NT2/D1 (cell line): ENCODE measurements around the gene EIF4G1.

Source experiments
- DNase-seq: peaks from one replicate; pipeline ENCODE4 v3.0.0-alpha.2; 2011; ENCODE audit warnings: low read depth, low spot score
- H3K27me3 ChIP-seq: 2 replicates; pipeline ENCODE4 v1.6.0; 2011; ENCODE audit warnings: mild to moderate bottlenecking; ENCODE audit not compliant: insufficient read length, insufficient read depth
- H3K36me3 ChIP-seq: 2 replicates; pipeline ENCODE4 v1.6.1; 2011; ENCODE audit warnings: mild to moderate bottlenecking, low read length, mixed read lengths; ENCODE audit not compliant: insufficient read depth, insufficient read length
- H3K4me1 ChIP-seq: 2 replicates; pipeline ENCODE4 v1.5.1; 2011; ENCODE audit not compliant: insufficient read depth, insufficient read length
- H3K4me3 ChIP-seq: 2 replicates; pipeline ENCODE4 v1.5.1; 2011; ENCODE audit warnings: low read depth; ENCODE audit not compliant: insufficient read length
- H3K9ac ChIP-seq: 2 replicates; pipeline ENCODE4 v1.6.0; 2011; ENCODE audit warnings: low read depth; ENCODE audit not compliant: insufficient read length
- H3K9me3 ChIP-seq: 2 replicates; pipeline ENCODE4 v1.5.1; 2011; ENCODE audit warnings: mild to moderate bottlenecking, low read length; ENCODE audit not compliant: insufficient read depth
- SUZ12 ChIP-seq: IDR thresholded peaks from 2 replicates; pipeline ENCODE4 v1.6.1; 2011; ENCODE audit not compliant: insufficient read length, insufficient read depth; ENCODE audit errors: extremely low read depth
- YY1 ChIP-seq: IDR thresholded peaks from 2 replicates; pipeline ENCODE4 v1.6.1; 2011; ENCODE audit not compliant: insufficient read length, insufficient read depth
- ZNF274 ChIP-seq: IDR thresholded peaks from 2 replicates; pipeline ENCODE4 v1.6.1; 2011; ENCODE audit warnings: mild to moderate bottlenecking, low read depth, low read length

The EIF4G1 gene

DNA sequence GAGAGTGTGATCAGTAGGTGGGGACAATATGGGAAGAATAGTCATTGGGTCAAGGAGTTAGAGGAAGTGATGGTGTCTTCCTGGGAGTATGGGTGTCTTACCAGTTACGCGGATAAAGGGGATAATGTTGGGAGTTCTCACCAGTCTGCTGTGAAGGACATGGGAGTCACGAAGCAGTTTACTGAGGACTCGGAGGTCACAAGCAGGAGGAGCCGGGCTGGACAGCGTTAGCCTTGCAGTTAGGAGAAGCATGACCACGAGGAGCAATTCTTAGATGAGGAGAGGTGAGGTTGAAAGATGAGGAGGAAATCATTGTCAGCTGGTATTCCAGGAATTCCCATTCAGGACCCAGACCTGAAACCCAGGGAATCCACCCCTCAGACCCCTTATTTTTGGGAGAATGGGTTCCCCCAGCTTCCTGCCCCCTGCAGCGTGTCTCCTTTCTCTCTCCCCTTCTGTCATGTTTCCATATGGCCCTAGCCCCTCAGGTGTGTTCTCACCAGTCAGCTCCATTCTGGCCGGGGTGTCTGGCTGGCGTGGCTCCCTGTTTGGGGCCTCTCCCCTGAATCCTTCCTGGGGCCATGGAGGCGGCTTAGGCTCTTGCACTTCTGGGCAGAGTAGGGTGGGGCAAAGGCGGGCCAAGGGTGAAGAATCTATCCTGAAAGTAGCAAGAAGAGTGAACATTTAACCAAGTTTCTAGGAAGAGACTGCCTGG is 61.5 kb downstream of the EIF4G1 start:
- TF ChIP-seq SUZ12 (no peak), YY1 (no peak), ZNF274 (no peak)
- Histone ChIP-seq H3K36me3 (peaks cover 5% of the 10 kb centered on the region), H3K4me3 (no peak overlapping the region), H3K27me3 (peaks cover 19% of the 10 kb centered on the region), H3K4me1 (peaks cover 27% of the 10 kb centered on the region), H3K9ac (no peak overlapping the region), H3K9me3 (no peaks in the 10 kb centered on the region)
- no peak for DNase-seq

DNA sequence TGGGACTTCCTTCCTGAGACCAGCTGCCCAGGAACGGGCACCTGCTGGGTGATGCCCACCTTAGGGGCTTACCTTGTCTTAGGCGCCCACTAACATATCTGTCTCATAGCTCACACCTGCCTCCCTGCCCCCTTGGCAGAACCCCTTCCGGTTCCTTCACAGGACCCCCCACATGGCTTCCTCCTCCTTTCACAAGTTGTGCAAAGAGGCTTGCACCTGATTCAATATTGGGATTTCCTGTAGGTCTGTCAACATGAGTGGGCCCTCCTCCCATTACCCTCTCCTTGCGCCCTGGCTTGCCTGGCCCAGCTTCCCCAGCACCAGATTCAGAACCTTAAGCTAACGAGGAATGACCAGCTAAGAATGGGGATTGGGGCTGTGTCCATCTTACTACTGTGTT is 63.0 kb downstream of the EIF4G1 start:
- no peak for TF ChIP-seq ZNF274
- no peak for TF ChIP-seq YY1
- TF ChIP-seq SUZ12 = no peak
- Histone ChIP-seq H3K27me3 (peaks cover 33% of the 10 kb centered on the region), H3K36me3 (peaks cover 4% of the 10 kb centered on the region), H3K4me3 (peak overlapping the region; percentile 37), H3K9me3 (no peaks in the 10 kb centered on the region), H3K9ac (peak overlapping the region; percentile 66), H3K4me1 (peaks cover 31% of the 10 kb centered on the region)
- DNase-seq = no peak

DNA sequence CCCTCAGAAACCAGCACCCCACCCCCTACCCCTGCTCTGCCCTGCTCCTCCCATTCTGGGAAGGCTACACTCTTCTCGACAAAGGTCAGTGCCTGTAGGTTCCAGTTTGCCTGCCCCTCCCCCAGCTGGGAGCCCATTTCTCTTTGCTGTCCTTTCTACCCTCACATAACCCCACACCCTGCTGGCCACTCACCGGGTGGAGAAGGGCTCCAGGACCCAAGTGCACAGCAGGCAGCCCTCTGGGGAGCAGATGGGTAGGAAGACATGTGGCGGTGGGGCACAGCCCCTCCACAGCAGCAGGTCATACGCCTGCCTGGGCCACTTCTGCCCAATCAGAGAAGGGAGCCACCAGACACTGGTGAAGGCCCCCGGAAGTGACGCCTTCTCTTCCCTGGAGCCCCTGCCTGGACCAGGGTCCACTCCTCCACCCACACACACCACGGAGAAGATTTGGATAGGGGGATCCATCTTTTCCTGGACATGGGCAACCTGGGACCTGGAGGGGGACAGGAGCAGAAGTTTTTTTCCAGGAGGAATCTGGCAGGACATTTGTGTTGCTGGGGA is 63.6 kb downstream of the EIF4G1 start, which contains the start of gene THPO:
Gene THPO, minus strand, starts transcription at position 326 of the 564 bp plus-strand sequence. CDS start 1,948 bp downstream, outside the sequence.
- Histone ChIP-seq H3K9ac (peak within 1 kb of the TSS; percentile 66), H3K4me3 (peak within 1 kb of the TSS; percentile 40), H3K27me3 (peaks cover 38% of the 10 kb centered on the region), H3K36me3 (no peaks in the 10 kb centered on the region), H3K4me1 (peaks cover 29% of the 10 kb centered on the region), H3K9me3 (no peaks in the 10 kb centered on the region)
- no peak for TF ChIP-seq SUZ12
- no peak for TF ChIP-seq ZNF274
- no peak for TF ChIP-seq YY1
- DNase-seq = no peak

DNA sequence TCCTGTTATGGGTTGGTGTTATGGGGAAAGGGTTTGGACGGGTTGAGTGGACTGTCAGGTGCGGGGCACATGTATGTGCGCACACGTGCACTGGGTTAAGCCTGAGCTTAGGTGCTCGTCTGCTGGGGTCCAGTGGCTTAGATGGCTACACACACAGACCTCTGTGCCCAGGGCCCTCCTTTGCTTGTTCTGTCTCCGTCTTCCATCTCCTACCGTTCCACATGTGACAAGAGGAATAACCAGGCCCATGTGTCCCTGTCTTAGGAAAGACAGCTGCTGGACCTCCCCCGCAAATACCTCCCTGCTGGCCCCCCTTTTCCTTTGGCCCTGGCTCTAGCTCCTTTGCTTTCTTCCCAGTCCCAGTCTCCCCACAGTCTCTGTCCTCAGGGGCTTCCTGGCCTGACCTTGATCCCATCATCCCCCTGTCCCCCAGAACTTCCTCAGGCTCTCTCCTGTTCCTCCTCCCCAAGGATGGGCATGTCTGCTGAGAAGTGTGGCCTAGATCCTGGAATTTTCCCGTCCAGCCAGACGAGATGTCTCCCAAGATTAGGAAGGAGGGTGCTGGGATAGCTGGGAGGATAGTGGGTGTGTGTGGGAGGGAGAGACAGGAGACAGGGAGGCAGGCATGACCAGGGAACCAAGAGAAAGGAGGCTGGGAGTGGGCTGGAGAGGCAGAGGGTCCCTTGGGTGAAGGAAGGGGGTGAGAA is 64.4 kb downstream of the EIF4G1 start:
- DNase-seq = no peak
- Histone ChIP-seq H3K9ac (peak overlapping the region; percentile 65), H3K9me3 (no peaks in the 10 kb centered on the region), H3K4me3 (peak overlapping the region; percentile 40), H3K27me3 (peaks cover 41% of the 10 kb centered on the region), H3K36me3 (no peaks in the 10 kb centered on the region), H3K4me1 (peaks cover 29% of the 10 kb centered on the region)
- no peak for TF ChIP-seq YY1
- TF ChIP-seq SUZ12 = no peak
- no peak for TF ChIP-seq ZNF274

DNA sequence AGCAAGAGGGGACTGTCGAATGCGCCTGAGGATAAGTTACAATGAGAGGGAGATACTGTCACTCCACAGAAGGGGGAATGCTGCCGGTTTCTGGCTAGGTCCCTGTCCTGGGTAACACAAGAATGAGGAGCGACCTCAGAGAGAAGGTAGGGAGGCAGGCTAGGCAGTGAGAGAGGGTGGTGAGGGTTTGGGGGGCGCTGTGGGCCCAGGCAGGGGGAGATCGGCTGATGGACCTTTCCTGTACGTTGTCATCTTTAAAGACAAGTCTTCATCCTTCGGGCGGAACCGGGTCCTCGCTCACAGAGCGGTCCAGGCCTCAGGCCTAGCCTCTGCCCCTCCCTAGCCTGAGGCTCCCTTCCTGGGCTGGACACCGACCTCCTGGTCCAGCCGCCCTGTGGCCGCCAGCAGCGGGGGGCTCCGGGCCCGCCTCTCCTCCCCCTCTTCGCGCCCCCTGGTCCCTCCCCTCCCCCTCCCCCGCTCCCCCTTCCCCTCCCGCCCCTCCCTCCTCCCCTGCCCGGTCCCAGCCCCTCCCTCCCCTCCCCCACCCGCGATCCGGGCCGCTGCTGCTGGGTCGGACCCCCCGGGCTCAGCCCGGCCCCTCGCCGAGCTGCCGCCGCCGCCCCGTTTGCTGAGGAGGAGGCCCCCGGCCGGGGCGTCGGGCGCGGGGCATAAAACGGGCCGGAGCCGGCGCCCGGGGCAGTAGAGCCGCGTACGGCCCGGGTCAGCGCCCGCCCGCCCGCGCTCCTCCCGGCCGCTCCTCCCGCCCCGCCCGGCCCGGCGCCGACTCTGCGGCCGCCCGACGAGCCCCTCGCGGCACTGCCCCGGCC is 65.2 kb downstream of the EIF4G1 start, which contains the start of gene CHRD:
Gene CHRD, plus strand, starts transcription at position 697 of the 827 bp plus-strand sequence. CDS start 265 bp downstream, outside the sequence.
- Histone ChIP-seq H3K4me3 (peak within 1 kb of the TSS; percentile 63), H3K27me3 (peaks cover 41% of the 10 kb centered on the region), H3K36me3 (no peaks in the 10 kb centered on the region), H3K4me1 (peaks cover 29% of the 10 kb centered on the region), H3K9ac (peak within 1 kb of the TSS; percentile 77), H3K9me3 (no peaks in the 10 kb centered on the region)
- TF ChIP-seq ZNF274 (no peak), SUZ12 (no peak), YY1 (no peak)
- no peak for DNase-seq

DNA sequence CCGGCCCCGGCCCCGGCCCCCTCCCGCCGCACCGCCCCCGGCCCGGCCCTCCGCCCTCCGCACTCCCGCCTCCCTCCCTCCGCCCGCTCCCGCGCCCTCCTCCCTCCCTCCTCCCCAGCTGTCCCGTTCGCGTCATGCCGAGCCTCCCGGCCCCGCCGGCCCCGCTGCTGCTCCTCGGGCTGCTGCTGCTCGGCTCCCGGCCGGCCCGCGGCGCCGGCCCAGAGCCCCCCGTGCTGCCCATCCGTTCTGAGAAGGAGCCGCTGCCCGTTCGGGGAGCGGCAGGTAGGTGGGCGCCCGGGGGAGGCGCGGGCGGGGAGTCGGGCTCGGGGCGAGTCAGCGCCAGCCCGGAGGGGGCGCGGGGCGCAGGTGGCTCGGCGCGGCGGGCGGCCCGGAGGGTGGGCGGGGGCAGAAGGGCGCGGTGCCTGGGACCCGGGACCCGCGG is 65.8 kb downstream of the EIF4G1 start:
- Histone ChIP-seq H3K4me1 (peaks cover 29% of the 10 kb centered on the region), H3K9me3 (no peaks in the 10 kb centered on the region), H3K4me3 (peak overlapping the region; percentile 63), H3K9ac (peak overlapping the region; percentile 77), H3K27me3 (peaks cover 41% of the 10 kb centered on the region), H3K36me3 (no peaks in the 10 kb centered on the region)
- DNase-seq = peak; percentile 40
- TF ChIP-seq YY1 (no peak), SUZ12 (no peak), ZNF274 (no peak)
